ENCODE measurements around the gene FMO5. TPM values are rescaled to one million over a fixed set of nuclear protein-coding genes. Genes with fewer than 3 reads are reported as not detected.
"Not testable (repeated sequence)": the region's sequence is repeated elsewhere in the genome, so short reads cannot be mapped to it uniquely, and the experiment has no call there.

FMO5 gene
- total RNA-seq, 1 donor from 2014 or later: 8.2 TPM

DNA sequence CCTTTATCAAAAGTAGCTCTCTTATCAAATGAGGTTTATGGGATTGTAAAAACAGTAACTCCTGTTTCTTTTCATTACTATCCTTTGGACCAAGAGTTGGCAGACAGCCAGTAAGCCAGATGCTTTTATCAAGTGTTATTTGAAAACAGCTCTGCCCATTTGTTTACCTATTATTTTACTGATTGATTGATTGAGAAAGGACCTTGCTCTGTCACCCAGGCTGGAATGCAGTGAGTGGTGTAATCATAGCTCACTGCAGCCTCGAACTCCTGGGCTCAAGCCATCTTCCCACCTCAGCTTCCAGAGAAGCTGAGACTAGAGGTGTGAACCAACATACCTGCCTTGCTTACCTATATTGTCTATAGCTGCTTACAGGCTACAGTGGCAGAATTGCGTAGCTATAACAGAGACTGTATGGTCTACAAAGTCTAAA lies 56.5 kb downstream of the FMO5 start:
- intact Hi-C loops (cut with DNase I): no loop called here
- no peak for ATAC-seq
- DNase-seq (ENCODE audit: missing footprints): no peak

DNA sequence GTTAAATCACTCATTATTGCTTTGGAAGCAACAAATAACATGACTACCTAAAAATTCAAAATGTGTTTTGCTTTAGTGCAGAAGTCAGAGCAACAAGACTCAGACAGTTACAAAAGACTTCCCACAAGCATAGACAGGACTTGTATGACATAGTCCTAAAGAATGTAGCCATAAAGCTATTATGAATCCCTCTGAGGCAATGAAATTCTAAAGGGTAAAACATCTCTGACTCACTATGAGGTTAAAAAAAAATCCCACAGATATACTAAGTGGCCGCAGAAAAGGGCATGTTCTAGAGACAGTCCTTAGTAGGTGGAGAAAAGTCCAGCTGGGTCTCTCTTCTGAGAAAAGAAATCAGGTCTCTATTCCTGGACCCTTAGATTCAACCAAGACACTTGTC lies 57.8 kb downstream of the FMO5 start:
- DNase-seq (ENCODE audit: missing footprints): no peak
- no peak for ATAC-seq
- intact Hi-C loops (cut with DNase I): no loop called here

DNA sequence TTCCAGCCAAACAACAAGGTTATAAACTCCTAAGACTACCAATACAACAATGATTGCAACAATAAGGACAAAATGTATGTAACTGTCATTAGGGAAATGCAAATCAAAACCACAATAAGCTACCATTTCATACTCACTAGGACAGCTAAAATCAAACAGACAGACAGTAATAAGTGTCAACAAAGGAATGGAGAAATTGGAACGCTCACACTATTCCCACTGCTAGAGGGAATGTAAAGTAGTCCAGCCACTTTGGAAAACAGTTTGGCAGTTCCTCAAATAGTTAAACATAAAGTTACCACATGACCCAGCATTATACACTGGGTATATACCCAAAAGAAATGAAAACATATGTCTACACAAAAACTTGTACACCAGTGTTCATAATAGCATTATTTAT lies 62.1 kb downstream of the FMO5 start:
- DNase-seq (ENCODE audit: missing footprints) (no peak), ATAC-seq (no peak)
- intact Hi-C loops (cut with DNase I): no loop called here

DNA sequence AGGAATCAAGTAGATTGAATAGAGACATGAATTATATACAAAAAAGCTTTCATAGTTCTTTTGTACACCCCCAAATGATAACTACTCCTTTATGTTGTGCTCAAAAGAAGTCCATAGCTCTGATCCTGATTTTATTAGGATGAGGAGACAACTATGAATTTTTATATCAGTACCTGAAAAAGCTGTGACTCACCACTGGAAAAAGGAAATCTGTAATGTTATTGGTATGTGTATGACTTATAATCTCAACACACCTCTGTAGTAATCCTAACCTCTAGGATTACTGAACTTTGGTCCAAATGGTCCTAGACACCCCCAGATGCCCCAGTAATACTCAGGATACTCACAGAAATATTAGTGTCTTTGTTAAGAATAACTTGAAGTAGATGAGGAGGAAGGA lies 63.0 kb downstream of the FMO5 start:
- intact Hi-C loops (cut with DNase I): no loop called here
- ATAC-seq: no peak
- DNase-seq (ENCODE audit: missing footprints): no peak

DNA sequence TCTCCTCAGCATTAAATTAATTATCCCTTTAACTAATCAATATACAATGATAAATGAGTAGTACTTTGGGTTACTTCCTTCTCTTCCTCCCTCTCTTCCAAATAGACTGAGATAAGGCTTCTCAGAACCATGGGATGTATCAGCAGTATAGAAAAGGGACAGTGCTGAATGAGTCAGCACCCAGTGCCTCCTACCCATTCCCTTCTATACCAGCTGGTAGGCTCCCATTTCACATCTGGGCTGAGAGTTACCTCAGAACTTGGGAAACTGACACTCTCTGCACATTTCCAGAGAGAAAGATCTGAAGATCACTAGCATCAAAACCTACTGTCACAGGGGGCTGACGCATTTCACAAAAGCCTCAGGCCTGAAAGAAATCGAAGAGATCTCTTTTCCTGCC lies 68.0 kb downstream of the FMO5 start:
- DNase-seq (ENCODE audit: missing footprints); intact Hi-C loops (cut with DNase I); ATAC-seq: not testable (repeated sequence)

DNA sequence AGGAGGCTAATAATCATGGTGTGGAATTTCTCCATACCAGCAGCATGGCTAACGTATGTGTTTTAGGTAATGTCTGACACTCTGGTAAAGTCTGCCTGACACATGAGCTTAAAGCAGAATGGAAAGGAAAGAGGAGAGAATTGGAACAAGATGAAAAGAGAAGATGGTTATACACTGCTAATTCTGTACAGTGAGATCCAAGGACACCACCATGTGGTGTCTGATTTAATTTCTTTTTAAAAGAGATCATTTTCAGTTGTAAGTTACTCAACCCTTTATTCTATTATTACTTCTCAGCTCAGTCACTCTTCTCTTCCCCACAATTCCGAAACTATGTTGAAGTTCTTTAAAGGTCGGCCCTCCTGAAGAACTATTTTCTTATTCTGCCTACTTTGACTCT lies 68.5 kb downstream of the FMO5 start:
- intact Hi-C loops (cut with DNase I): no loop called here
- no peak for ATAC-seq
- DNase-seq (ENCODE audit: missing footprints): no peak

DNA sequence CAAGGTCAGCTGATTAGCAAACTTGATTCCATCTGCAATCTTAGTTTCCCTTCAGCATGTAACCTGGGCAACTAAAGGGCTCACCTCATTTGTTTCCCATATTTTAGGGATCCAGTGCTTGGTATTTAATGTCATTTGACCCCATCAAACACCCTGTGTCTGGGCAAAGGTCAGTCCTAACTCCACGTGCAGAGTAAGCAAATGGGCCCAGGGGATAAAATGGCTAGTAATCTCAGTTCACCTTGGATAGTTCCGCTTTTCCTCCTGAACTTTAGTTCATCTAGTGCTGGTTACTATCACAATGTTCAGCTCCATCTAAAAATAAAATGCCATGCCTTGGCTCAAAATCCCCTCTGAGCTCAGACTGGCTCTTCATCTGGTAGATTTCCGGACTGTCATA lies 72.4 kb downstream of the FMO5 start:
- no peak for ATAC-seq
- no peak for DNase-seq (ENCODE audit: missing footprints)
- intact Hi-C loops (cut with DNase I): no loop called here

DNA sequence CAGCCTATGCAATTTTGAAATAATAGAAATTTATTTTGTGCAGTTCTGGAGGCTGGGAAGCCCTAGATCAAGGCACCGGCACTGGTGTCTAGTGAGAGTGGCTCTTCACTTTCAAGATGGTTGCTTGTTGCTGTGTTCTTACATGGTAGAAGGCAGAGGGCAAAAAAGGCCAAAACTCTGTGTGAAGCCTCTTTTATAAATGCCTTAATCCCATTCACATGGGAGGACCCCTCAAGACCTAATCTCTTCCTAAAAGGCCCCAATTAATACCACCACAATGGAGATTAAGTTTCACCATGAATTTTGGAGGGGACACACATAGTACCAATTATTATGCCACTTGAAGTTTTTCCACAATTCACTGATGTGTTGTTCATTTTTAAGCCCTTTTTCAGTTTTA lies 73.9 kb downstream of the FMO5 start:
- DNase-seq (ENCODE audit: missing footprints) (no peak), ATAC-seq (no peak)

DNA sequence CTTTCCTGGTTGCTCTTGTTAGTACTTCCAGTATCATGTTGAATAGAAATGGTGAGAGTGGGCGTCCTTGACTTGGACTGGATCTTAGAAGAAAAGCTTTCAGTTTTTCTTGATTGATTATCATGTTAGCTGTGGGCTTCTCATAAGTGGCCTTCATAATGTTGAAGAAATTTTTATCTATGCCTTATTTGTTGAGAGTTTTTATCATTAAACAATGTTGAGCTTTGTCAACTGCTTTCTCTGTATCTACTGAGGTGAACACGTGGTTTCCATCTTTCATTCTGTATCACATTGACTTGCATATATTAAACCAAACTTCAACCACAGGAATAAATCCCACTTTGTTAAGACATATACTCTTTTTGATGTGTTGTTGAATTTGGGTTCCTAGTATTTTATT lies 82.3 kb downstream of the FMO5 start:
- DNase-seq (ENCODE audit: missing footprints): no peak
- intact Hi-C loops (cut with DNase I): no loop called here
- no peak for ATAC-seq

More for the DNA sequence above, 73.9 kb downstream of the FMO5 start:
- intact Hi-C loops (cut with DNase I): no loop called here

Other genes with a start within 250 kb of the FMO5 start
- 42.0 TPM for gene PRKAB2, start 52.9 kb downstream of the FMO5 start, total RNA-seq
- gene CHD1L, start 17.3 kb upstream of the FMO5 start, total RNA-seq: 8.3 TPM

Measured in Right ventricle myocardium inferior (tissue), 1 donor.